ELR (cell line): ENCODE data around the gene ASF1A.
A peak's percentile ranks its signal among the peaks of the same experiment; 100 is the strongest.
"Not testable (repeated sequence)": the region's sequence is repeated elsewhere in the genome, so short reads cannot be mapped to it uniquely, and the experiment has no call there.

Source experiments
- DNase-seq: peaks from one replicate; pipeline ENCODE4 v3.0.0-alpha.2; 2015; ENCODE audit warnings: low read depth

ASF1A gene

DNA sequence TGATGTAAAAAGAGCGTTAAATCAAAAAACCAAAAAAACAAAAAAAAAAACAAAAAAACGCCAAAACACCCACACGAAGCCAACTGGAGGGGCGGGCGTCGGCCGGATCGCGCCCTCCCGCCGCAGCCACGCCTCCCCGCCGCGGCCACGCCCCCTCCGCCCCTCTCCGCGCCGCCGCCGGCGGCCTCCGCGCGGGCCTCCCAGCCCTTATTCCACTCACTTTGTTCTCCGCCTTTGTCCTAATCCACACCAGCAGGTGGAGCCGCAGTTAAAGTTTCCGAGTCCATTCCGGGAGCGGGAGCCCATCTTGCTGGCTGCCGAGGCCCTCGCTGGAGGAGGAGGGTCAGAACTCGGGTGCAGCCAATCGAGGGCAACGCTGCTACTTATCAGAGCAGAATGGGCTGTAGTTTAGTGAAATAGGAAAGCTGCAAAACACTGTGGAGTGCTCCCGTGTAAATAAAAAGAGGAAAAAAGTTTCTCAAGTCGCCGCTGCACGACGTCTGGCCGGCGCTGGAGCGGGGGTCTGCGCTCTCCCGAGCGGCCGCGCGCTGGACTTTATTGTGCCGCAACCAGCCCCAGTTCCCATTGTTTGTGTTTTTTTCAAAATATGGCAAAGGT, at the start of gene ASF1A:
Gene ASF1A, plus strand, starts transcription at position 346 of the 618 bp plus-strand sequence. Its CDS starts 262 bp downstream, at position 608.
- DNase-seq, result peak; percentile 99

DNA sequence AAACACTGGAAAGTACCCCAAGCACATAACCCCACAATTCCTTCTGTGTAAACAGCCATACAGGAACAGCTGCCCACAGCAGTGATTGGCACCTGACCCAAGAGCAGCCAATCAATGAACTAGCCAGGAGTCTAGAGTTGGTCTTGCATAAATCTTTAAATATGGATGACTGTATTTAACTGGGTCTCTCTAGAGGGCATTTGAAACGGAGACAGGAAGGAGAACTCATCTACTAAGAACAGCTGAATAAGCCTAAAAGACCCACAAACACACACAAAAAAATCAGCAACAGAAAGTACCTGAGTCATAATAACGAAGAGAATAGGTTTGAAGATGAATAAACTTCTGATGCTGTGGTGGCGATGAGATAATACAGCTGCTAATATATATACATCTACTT, 49.0 kb upstream of the ASF1A start:
- DNase-seq, result no peak

DNA sequence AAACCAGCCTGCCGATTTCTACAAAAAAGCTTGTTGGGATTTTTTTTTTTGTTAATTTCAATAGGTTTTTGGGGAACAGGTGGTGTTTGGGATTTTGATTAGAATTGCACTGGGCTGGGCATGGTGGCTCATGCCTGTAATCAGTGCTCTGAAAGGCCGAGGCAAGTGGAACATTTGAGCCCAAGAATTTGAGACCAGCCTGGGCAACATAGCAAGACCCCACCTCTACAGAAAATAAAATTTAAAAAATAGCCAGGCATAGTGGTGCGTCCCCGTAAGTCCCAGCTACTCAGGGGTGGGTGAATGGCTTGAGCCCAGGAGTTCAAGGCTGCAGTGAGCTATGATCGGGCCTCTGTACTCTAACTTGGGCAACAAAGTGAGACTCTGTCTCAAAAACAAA, 40.5 kb upstream of the ASF1A start:
- no peak for DNase-seq

DNA sequence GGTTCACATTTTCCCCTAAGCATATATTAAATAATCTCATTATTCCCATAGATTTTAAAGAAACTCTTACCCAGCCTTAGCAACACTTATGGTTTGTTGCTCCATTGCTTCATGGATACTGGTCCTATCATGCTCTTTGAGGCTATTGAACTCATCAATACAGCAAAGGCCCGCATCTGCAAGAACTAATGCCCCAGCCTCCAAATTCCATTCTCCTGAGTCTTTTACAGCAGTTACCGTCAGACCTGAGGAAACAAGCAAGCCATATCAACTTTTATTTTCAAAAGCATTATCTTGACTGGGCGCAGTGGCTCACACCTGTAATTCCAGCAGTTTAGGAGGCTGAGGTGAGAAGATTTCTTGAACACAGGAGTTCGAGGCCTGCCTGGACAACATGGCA, 37.7 kb upstream of the ASF1A start:
- DNase-seq, result peak; percentile 24

DNA sequence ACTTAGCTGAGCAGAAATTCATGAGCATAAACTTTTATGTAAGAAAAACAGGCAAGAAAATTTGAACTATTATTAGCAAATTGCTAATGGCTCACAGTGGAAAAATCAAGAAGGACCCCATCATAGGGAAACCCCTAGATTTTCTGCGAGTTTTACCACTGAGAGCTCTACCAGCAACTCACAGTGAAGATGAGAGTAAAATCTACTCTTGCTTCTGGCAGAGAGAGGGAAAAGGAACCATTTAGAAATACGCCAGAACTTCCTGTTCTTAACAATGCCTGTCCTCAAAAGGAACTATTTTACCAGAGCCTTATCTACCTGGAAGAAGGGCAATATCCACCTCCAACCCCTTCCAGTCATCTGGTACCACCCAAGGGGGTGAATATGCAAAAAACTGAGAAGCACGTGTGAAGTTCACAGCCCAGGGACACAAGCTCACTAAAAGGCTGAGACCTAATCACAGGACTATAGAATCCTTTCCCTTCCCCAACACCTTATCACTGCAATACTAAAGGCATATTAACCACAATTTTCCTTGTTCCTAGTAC, 34.4 kb upstream of the ASF1A start:
- DNase-seq, result no peak

DNA sequence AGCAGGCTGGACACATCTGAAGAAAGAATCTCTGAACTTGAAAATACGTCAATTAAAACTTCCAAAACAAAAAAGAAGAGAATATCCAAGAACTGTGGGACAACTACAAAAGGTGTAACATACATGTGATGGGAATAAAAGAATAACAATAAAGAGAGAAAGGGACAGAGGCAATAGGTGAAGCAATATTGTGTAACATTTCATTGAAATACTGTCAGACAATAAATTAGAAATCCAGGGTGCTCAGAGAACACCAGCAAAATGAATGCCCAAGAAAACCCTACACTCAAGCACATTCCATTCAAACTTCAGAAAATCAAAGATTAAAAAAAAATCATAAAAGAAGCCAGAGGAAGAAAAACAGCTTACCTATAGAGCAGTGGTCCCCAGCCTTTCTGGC, 33.6 kb upstream of the ASF1A start:
- no peak for DNase-seq

DNA sequence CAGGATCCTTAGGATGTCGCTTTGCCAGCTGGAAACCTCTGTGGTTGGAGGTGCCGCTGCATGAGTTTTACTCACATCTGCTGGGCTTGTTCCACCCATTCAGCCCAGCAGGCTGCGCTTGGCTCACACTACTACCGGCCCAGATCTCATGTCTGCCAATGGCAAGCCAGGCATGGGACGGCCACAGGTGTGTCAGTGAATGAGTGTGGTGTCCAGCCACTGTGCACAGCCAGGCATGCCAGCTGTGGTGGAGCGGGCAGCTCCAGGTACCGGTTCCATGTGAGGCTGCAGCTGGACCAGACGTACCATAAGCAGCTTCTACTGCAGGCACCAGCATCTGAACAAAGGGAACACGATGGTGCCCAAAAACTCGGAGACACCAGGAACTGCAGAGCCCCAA, 33.1 kb upstream of the ASF1A start:
- no peak for DNase-seq

DNA sequence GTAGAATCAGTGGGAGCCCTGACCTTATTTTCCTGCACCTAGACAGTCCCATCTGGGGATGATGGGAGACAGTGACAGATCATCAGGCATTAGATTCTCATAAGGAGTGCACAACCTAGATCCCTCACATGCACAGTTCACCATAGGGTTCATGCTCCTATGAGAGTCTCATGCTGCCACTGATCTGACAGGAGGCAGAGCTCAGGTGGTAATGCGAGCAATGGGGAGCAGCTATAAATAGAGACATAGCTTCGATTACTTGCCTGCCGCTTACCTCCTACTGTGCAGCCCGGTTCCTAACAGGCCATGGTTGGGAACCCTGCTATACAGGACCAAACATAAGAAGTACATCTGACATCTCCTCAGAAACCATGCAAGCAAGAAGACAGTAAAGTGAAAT, 31.5 kb upstream of the ASF1A start:
- no peak for DNase-seq

DNA sequence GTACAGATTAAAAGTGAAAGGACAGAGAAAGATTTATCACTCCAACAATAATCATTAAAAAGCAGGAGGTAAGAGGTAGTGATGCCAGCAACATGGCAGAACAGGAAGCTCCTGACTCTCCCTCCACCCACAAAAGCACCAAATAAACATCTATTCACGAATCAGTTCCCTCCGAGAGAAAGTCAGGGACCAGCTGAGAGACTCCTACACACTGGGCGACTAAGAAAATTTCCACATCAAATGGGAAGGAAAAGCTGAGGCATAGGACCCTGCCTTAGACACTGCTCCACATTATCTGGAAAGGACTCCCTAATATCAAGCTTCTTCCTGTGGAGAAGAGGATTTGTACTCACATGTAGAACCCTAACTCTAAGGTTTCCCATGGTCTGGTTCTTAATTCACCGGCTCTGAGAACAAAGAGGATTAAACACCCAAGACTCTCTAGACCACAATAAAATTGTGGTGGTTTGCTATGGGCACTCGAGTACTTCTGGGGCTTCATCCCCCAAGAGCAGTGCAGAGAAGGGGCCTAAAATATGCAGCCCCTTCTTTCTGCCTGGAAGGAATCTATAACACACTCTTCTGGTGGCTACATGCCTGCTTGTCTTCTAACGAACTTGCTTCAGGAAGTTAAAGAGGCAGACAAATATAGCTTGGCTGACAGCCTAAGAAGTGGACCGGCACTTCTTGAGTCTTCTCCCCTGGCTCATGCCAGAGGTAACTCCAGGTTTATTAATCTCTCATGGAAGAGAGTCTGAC, 29.4 kb upstream of the ASF1A start:
- DNase-seq, result no peak

DNA sequence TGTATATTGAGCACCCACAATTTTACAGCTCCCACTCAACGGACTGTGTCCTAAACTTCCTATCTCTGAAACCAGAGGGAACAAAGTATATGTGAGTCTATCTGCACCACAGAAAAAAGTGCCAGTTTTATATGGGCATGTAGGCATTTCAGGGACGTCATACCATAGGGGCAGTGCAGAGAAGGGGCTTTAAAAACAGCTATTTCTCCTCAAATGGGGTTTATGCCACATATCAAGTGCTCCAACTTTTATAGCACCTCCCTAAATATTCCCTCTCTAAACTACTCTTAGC, 28.9 kb upstream of the ASF1A start:
- DNase-seq, result no peak

DNA sequence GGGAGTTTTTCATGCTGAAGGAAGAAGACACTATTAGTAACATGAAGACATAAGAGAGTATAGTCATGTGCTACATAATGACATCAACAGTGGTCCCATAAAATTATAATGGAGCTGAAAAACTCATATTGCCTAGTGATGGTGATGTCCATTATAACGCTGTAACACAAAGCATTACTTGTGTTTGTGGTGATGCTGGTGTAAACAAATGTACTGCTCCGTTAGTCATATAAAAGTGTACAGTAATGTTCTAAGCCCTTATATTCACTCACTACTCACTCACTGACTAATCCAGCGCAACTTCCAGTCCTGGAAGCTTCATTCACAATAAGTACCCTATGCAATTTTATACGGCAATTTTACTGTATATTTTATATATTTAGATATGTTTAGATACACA, 26.8 kb upstream of the ASF1A start:
- DNase-seq, result peak; percentile 93

DNA sequence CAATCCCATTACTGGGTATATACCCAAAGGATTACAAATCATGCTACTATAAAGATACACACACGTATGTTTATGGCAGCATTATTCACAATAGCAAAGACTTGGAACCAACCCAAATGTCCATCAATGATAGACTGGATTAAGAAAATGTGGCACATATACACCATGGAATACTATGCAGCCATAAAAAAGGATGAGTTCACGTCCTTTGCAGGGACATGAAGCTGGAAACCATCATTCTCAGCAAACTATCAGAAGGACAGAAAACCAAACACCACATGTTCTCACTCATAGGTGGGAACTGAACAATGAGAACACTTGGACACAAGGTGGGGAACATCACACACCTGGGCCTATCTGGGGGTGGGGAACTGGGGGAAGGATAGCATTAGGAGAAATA, 25.1 kb upstream of the ASF1A start:
- DNase-seq, result not testable (repeated sequence)

DNA sequence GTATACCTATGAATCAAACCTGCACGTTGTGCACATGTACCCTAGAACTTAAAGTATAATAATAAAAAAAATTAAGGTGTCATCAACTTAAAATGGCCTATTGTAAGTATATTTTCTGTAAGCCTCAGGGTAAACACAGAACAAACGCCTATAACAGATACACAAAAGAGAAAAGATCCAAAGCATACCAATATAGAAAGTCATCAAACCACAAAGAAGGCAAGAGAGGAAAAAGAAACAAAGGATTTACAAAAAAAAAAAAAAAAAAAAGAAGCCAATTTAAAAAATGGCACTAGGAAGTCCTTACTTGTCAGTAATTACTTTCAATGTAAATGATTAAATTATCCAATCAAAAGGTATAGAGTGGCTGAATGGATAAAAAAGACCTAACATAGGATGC, 24.6 kb upstream of the ASF1A start:
- DNase-seq, result peak; percentile 85

DNA sequence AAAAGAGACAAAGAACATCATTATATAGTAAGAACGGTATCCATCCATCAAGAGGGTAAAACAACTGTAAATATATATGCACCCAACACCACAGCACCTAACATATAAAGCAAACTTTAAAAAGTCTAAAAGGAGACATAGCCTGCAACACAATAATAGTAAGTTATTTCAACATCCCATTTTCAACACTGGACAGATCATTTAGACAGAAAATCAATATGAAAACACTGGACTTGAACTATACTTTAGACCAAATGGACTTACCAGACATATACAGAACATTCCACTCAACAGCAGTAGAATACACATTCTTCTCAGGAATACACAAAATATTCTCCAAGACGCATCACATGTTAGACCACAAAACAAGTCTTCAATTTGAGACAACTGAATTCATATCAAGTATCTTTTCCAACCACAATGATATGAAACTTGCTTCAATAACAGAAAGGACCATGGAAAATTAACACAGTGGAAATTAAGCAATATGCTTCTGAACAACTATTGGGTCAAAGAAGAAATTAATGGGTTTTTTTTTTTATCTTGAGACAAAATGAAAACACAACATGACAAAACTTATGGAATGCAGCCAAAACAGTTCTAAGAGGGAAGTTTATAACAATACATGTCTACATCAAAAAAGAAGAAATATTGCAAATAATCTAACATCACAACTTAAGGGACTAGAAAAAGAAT, 23.9 kb upstream of the ASF1A start:
- DNase-seq, result peak; percentile 14

DNA sequence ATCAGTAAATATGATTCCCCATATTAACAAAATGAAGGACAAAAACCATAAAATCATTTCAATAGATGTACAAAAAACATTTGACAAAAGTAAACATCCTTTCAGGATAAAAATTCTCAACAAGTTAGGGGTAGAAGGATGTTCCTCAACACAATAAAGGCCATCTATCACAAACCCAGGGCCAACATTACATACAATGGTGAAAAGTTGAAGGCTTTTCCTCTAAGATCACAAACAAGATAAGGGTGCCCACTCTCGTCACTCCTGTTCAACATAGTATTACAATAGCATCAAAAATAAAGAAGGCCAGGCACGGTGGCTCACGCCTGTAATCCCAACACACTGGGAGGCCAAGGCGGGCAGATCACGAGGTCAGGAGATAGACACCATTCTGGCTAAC, 22.6 kb upstream of the ASF1A start:
- no peak for DNase-seq

DNA sequence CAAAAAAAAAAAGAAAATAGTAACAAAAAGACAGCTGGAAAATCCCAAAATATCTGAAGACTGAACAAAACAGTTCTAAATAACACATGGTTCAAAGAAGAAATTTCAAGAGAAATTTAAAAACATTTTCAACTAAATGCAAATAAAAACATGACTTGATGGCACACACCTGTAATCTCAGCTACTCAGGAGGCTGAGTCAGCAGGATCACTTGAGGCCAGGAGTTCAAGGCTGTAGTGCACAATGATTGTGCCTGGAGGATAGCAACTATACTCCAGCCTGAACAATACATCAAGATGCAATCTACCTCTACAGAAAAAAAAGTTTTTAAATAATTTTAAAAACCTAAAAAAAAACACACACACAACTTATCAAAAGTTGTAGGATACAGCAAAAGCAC, 21.6 kb upstream of the ASF1A start:
- DNase-seq, result no peak

DNA sequence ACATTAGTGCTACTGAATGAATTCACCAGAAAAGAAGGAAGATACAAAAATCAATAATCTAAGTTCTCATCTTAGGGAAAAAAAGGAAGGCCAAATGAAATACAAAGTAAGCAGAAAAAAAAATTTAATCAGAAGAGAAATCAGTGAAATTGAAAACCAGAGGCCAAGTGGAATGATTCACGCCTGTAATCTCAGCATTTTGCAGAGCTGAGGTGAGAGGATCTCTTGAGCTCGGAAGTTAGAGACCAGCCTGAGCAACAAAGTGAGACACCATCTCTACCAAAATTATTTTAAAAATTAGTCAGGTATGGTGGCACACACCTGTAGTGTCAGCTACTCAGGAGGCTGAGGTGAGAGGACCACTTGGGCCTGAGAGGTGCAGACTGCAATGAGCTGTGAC, 21.2 kb upstream of the ASF1A start:
- peak; percentile 46 for DNase-seq

DNA sequence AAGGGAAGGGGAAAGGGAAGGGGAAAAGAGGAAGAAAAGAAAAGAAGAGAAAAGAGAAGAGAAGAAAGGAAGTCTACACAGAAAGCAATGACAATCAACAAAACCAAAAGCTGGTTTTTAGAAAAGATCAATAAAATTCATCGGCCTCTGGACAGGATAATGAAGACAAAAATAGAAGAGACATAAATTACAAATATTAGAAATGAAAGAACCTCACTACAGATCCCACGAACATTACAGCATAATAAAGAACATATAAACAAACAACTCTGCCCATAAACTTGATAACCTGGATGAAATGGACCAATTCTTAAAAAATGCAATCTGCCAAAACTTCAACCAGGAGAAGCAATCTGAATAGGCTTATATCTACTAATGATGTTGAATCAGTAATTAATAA, 20.7 kb upstream of the ASF1A start:
- DNase-seq, result no peak

DNA sequence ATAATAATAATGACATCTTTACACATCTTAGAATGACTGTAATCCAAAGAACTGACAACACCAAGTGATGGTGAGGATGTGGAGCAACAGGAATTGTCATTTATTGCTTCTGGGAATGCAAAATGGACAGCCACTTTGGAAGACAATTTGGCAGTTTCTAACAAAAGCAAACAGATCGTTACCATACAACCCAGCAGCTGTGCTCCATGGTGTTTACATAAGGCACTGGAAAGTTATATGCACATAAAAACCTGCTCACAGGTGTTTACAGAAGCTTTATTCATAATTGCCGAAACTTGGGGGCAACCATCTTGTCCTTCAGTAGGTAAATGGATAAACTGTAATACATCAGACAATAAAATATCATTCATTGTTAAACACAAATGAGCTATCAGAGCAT, 18.3 kb upstream of the ASF1A start:
- no peak for DNase-seq

DNA sequence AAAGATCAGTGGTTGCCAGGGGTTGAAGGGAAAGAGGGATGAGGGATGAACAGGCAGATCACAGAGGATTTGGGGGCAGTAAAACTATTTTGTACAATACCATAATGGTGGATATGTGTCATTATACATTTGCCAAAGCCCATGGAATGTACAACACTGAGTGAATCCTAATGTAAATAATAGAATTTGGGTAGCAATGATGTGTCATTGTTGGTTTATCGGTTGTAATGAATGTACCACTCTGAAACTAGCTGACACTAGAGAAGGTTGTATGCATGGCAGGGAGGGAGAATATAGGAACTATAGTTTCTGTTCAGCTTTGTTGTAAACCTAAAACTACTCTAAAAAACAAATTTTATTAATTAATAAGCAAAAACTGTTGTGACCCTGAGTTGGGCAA, 17.8 kb upstream of the ASF1A start:
- DNase-seq, result peak; percentile 85

DNA sequence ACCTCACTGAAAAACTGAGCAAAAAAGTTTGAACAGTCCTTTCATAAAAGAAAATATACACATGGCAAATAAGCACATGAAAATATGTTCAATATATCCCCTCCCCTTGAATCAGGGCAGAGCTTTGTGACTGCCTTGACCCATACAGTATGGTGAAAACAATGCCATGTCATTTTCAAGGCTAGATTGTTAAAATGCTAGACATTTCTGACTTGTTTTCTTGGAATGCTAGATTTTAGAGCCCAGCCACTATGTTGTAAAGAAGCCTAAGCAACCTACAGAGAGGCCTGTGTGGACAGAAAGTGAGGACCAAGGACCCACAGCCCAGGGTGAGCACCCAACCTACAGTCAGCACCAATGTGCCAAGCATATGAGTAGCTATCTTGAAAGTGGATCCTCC, 17.1 kb upstream of the ASF1A start:
- DNase-seq, result peak; percentile 92

DNA sequence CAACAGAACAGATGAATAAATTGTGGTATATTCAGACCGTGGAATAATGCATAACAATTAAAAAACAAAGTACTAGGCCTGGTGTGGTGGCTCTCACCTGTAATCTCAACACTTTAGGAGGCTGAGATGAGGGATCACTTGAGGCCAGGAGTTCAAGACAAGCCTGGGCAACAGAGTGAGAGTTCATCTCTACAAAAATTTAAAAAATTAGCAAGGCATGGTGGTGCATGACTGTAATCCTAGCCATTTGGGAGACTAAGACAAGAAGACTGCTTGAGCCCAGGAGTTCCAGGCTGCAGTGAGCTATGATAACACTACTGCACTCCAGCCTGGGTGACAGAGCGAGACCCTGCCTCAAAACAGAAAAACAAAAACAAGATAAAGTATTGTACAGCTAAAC, 16.1 kb upstream of the ASF1A start:
- DNase-seq, result no peak
